ENCODE measurements around the gene TPST2. TPM values are rescaled to one million over a fixed set of nuclear protein-coding genes. Genes with fewer than 3 reads are reported as not detected.

Gene TPST2
- total and polyA plus RNA-seq, 2 donors = 14.1 to 27.4 TPM

- WGBS = 96% methylated on average over 5 of the region's 5 CpGs
- Histone ChIP-seq H3K36me3 (ENCODE audit: insufficient read depth) (no peaks in the 10 kb centered on the region), H3K4me1 (ENCODE audit: insufficient read depth) (no peaks in the 10 kb centered on the region), H3K27ac (ENCODE audit: low read depth) (no peak overlapping the region), H3K4me3 (ENCODE audit: low read depth, low read length) (no peak overlapping the region)
- no peak for DNase-seq (ENCODE audit: extremely low spot score)
Measured at GRCh38 chr22:26517429-26517828, 72.5 kb downstream of the TPST2 start.

GRCh38 chr22:26516503-26516902 lies 73.4 kb downstream of the TPST2 start:
- Histone ChIP-seq H3K36me3 (ENCODE audit: insufficient read depth) (no peaks in the 10 kb centered on the region), H3K4me3 (ENCODE audit: low read depth, low read length) (no peak overlapping the region), H3K4me1 (ENCODE audit: insufficient read depth) (no peaks in the 10 kb centered on the region), H3K27ac (ENCODE audit: low read depth) (no peak overlapping the region)
- 74% methylated on average over 1 of the region's 1 CpG for WGBS
- no peak for DNase-seq (ENCODE audit: extremely low spot score)

GRCh38 chr22:26515931-26516330 lies 74.0 kb downstream of the TPST2 start:
- DNase-seq (ENCODE audit: extremely low spot score) = no peak
- Histone ChIP-seq H3K4me3 (ENCODE audit: low read depth, low read length) (no peak overlapping the region), H3K4me1 (ENCODE audit: insufficient read depth) (no peaks in the 10 kb centered on the region), H3K27ac (ENCODE audit: low read depth) (no peak overlapping the region), H3K36me3 (ENCODE audit: insufficient read depth) (no peaks in the 10 kb centered on the region)
- 83% methylated on average over 3 of the region's 3 CpGs for WGBS

- Histone ChIP-seq H3K36me3 (ENCODE audit: insufficient read depth) (no peaks in the 10 kb centered on the region), H3K4me1 (ENCODE audit: insufficient read depth) (no peaks in the 10 kb centered on the region), H3K4me3 (ENCODE audit: low read depth, low read length) (no peak overlapping the region), H3K27ac (ENCODE audit: low read depth) (no peak overlapping the region)
- DNase-seq (ENCODE audit: extremely low spot score) = no peak
- WGBS = 95% methylated on average over 12 of the region's 12 CpGs
Measured at GRCh38 chr22:26514419-26515161, 75.3 kb downstream of the TPST2 start.

GRCh38 chr22:26513838-26514237 lies 76.1 kb downstream of the TPST2 start:
- Histone ChIP-seq H3K36me3 (ENCODE audit: insufficient read depth) (no peaks in the 10 kb centered on the region), H3K27ac (ENCODE audit: low read depth) (no peak overlapping the region), H3K4me1 (ENCODE audit: insufficient read depth) (no peaks in the 10 kb centered on the region), H3K4me3 (ENCODE audit: low read depth, low read length) (no peak overlapping the region)
- WGBS = 50% methylated on average over 1 of the region's 1 CpG
- DNase-seq (ENCODE audit: extremely low spot score) = no peak

- DNase-seq (ENCODE audit: extremely low spot score) = peak; percentile 81
- H3K27ac ChIP-seq (ENCODE audit: low read depth) = peak within 1 kb of the TSS; percentile 85
- peak within 1 kb of the TSS; percentile 97 for H3K4me3 ChIP-seq (ENCODE audit: low read depth, low read length)
- under 1% methylated on average over 40 of the region's 40 CpGs for WGBS
- no peaks in the 10 kb centered on the region for H3K4me1 ChIP-seq (ENCODE audit: insufficient read depth)
- no peaks in the 10 kb centered on the region for H3K36me3 ChIP-seq (ENCODE audit: insufficient read depth)
Measured at GRCh38 chr22:26512149-26512793, 77.7 kb downstream of the TPST2 start, which contains the start of gene TFIP11. TSS of gene TFIP11 (minus strand) at chr22:26512473. CDS start at chr22:26510272, 2,201 bp downstream.

GRCh38 chr22:26508148-26508547 lies 81.8 kb downstream of the TPST2 start:
- Histone ChIP-seq H3K27ac (ENCODE audit: low read depth) (no peak overlapping the region), H3K4me1 (ENCODE audit: insufficient read depth) (no peaks in the 10 kb centered on the region), H3K36me3 (ENCODE audit: insufficient read depth) (peaks cover 3% of the 10 kb centered on the region), H3K4me3 (ENCODE audit: low read depth, low read length) (no peak overlapping the region)
- no peak for DNase-seq (ENCODE audit: extremely low spot score)

GRCh38 chr22:26503758-26504157 lies 86.2 kb downstream of the TPST2 start:
- WGBS = 67% methylated on average over 1 of the region's 1 CpG
- Histone ChIP-seq H3K4me3 (ENCODE audit: low read depth, low read length) (no peak overlapping the region), H3K4me1 (ENCODE audit: insufficient read depth) (no peaks in the 10 kb centered on the region), H3K27ac (ENCODE audit: low read depth) (no peak overlapping the region), H3K36me3 (ENCODE audit: insufficient read depth) (peaks cover 8% of the 10 kb centered on the region)
- DNase-seq (ENCODE audit: extremely low spot score) = no peak

GRCh38 chr22:26502688-26503561 lies 87.0 kb downstream of the TPST2 start:
- Histone ChIP-seq H3K36me3 (ENCODE audit: insufficient read depth) (peaks cover 8% of the 10 kb centered on the region), H3K4me3 (ENCODE audit: low read depth, low read length) (no peak overlapping the region), H3K27ac (ENCODE audit: low read depth) (no peak overlapping the region), H3K4me1 (ENCODE audit: insufficient read depth) (no peaks in the 10 kb centered on the region)
- no peak for DNase-seq (ENCODE audit: extremely low spot score)
- 36% methylated on average over 3 of the region's 3 CpGs for whole genome bisulfite sequencing

- Histone ChIP-seq H3K36me3 (ENCODE audit: insufficient read depth) (peaks cover 8% of the 10 kb centered on the region), H3K4me1 (ENCODE audit: insufficient read depth) (no peaks in the 10 kb centered on the region), H3K4me3 (ENCODE audit: low read depth, low read length) (no peak overlapping the region), H3K27ac (ENCODE audit: low read depth) (no peak overlapping the region)
- 95% methylated on average over 2 of the region's 2 CpGs for WGBS
- DNase-seq (ENCODE audit: extremely low spot score) = no peak
Measured at GRCh38 chr22:26501996-26502395, 87.9 kb downstream of the TPST2 start.

- H3K4me1 ChIP-seq (ENCODE audit: insufficient read depth) = no peaks in the 10 kb centered on the region
- H3K36me3 ChIP-seq (ENCODE audit: insufficient read depth) = peaks cover 10% of the 10 kb centered on the region
Measured at GRCh38 chr22:26499188-26499703, 90.7 kb downstream of the TPST2 start.

GRCh38 chr22:26496456-26496855 lies 93.5 kb downstream of the TPST2 start:
- DNase-seq (ENCODE audit: extremely low spot score) = no peak
- H3K4me1 ChIP-seq (ENCODE audit: insufficient read depth) = no peaks in the 10 kb centered on the region
- WGBS = 84% methylated on average over 4 of the region's 4 CpGs
- H3K27ac ChIP-seq (ENCODE audit: low read depth) = no peak overlapping the region
- peaks cover 5% of the 10 kb centered on the region for H3K36me3 ChIP-seq (ENCODE audit: insufficient read depth)
- no peak overlapping the region for H3K4me3 ChIP-seq (ENCODE audit: low read depth, low read length)

More at GRCh38 chr22:26499188-26499703, 90.7 kb downstream of the TPST2 start:
- 94% methylated on average over 25 of the region's 25 CpGs for WGBS
- no peak for DNase-seq (ENCODE audit: extremely low spot score)
- H3K4me3 ChIP-seq (ENCODE audit: low read depth, low read length) = no peak overlapping the region
- no peak overlapping the region for H3K27ac ChIP-seq (ENCODE audit: low read depth)

GRCh38 chr22:26494506-26494905 lies 95.4 kb downstream of the TPST2 start:
- peaks cover 5% of the 10 kb centered on the region for H3K36me3 ChIP-seq (ENCODE audit: insufficient read depth)
- H3K4me1 ChIP-seq (ENCODE audit: insufficient read depth) = no peaks in the 10 kb centered on the region
- no peak overlapping the region for H3K27ac ChIP-seq (ENCODE audit: low read depth)
- no peak overlapping the region for H3K4me3 ChIP-seq (ENCODE audit: low read depth, low read length)
- DNase-seq (ENCODE audit: extremely low spot score) = no peak

Data from urinary bladder (tissue), 4 donors.